Upper lobe of right lung (tissue), 1 donor: ENCODE data around the gene TMEM106C. TPM values are rescaled to one million over a fixed set of nuclear protein-coding genes. Genes with fewer than 3 reads are reported as not detected.
A peak's percentile ranks its signal among the peaks of the same experiment; 100 is the strongest.

Experiments used
- ATAC-seq: fragments of 200-7000 bp; cut with Tn5 transposase; one replicate; pipeline ENCODE4 v1.9.1; 2020; ENCODE audit warnings: mild to moderate bottlenecking, moderate library complexity
- DNase-seq: peaks from one replicate; pipeline ENCODE4 v3.0.0-alpha.2; 2020
- H3K27ac ChIP-seq: fragments of 200-600 bp; one replicate; pipeline ENCODE4 v1.8.0; 2022
- H3K27me3 ChIP-seq: fragments of 200-600 bp; one replicate; pipeline ENCODE4 v1.8.0; 2022; ENCODE audit warnings: mild to moderate bottlenecking
- H3K36me3 ChIP-seq: fragments of 200-600 bp; one replicate; pipeline ENCODE4 v1.8.0; 2022
- H3K4me1 ChIP-seq: fragments of 200-600 bp; one replicate; pipeline ENCODE4 v1.8.0; 2022
- H3K4me3 ChIP-seq: fragments of 200-600 bp; one replicate; pipeline ENCODE4 v1.8.0; 2022; ENCODE audit warnings: mild to moderate bottlenecking
- H3K9me3 ChIP-seq: fragments of 200-600 bp; one replicate; pipeline ENCODE4 v1.8.0; 2022
- CTCF ChIP-seq: fragments of 200-600 bp; IDR thresholded peaks from one replicate; pipeline ENCODE4 v1.8.0; 2022; ENCODE audit warnings: antibody characterized with exemption
- intact Hi-C: fragments of 100-400 bp; cut with DNase I; formaldehyde crosslinking; loops from one replicate; pipeline ENCODE4 v1.11.0; 2022
- total RNA-seq: library from RNA; stranded (reverse); fragmentation: NEBNext Ultra II Directional; extraction: Animal tissue kit (Norgen Biotek cat#: 25700); gene quantifications from one replicate; pipeline ENCODE4 v1.2.1, GENCODE V29; 2021
- donor health status: DM: no; HTN: yes; CAD: no; lungs with severe emphysema.

TMEM106C gene
- total RNA-seq, 1 donor from 2014 or later: 45.4 TPM

- Histone ChIP-seq H3K4me3 (peak overlapping the region; percentile 89), H3K27ac (peak overlapping the region; percentile 28), H3K4me1 (peaks cover 9% of the 10 kb centered on the region), H3K36me3 (peaks cover 7% of the 10 kb centered on the region), H3K9me3 (no peaks in the 10 kb centered on the region), H3K27me3 (no peaks in the 10 kb centered on the region)
- ATAC-seq (no peak), DNase-seq (no peak)
- no peak for TF ChIP-seq CTCF
- intact Hi-C loops: no loop called here
Observed at GRCh38 chr12:47964106-47964728, 821 bp downstream of the TMEM106C start.

DNA sequence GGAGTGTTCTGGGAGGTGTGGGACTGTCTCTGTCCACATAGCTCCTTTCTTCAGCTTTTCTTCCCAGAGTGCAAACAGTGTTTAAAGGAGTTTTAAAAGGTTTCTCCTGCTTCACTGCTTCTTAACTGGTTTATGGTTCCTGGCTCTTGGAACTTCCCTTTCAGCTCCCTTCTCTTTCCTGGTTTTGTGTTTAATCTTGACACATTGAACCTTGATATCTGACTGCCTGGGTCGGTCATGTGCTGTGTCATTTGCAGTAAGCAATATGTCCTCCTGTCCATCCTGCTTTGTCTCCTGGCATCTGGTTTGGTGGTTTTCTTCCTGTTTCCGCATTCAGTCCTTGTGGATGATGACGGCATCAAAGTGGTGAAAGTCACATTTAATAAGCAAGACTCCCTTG is 2.2 kb downstream of the TMEM106C start:
- no peak overlapping the region for H3K4me3 ChIP-seq
- H3K27ac ChIP-seq: no peak overlapping the region
- H3K4me1 ChIP-seq: peaks cover 9% of the 10 kb centered on the region
- no peaks in the 10 kb centered on the region for H3K9me3 ChIP-seq
- intact Hi-C loops: no loop called here
- peaks cover 7% of the 10 kb centered on the region for H3K36me3 ChIP-seq
- DNase-seq: no peak
- no peak for TF ChIP-seq CTCF
- H3K27me3 ChIP-seq: no peaks in the 10 kb centered on the region
- no peak for ATAC-seq

- Histone ChIP-seq H3K9me3 (no peaks in the 10 kb centered on the region), H3K36me3 (peaks cover 7% of the 10 kb centered on the region), H3K27me3 (no peaks in the 10 kb centered on the region), H3K4me3 (no peak overlapping the region), H3K4me1 (peaks cover 9% of the 10 kb centered on the region), H3K27ac (no peak overlapping the region)
- intact Hi-C loops: no loop called here
- TF ChIP-seq CTCF: no peak
- no peak for ATAC-seq
- DNase-seq: no peak
Observed at GRCh38 chr12:47967461-47968321, 4.3 kb downstream of the TMEM106C start.

GRCh38 chr12:47969845-47970244 is 6.4 kb downstream of the TMEM106C start:
- Histone ChIP-seq H3K27ac (no peak overlapping the region), H3K4me1 (peaks cover 4% of the 10 kb centered on the region), H3K36me3 (peaks cover 7% of the 10 kb centered on the region), H3K9me3 (no peaks in the 10 kb centered on the region), H3K27me3 (no peaks in the 10 kb centered on the region), H3K4me3 (no peak overlapping the region)
- no peak for DNase-seq
- intact Hi-C loops: no loop called here
- no peak for TF ChIP-seq CTCF
- ATAC-seq: no peak

GRCh38 chr12:47970843-47971242 is 7.4 kb downstream of the TMEM106C start:
- H3K27ac ChIP-seq: no peak overlapping the region
- no peak overlapping the region for H3K4me3 ChIP-seq
- no peaks in the 10 kb centered on the region for H3K27me3 ChIP-seq
- ATAC-seq (no peak), DNase-seq (no peak)
- no peak for TF ChIP-seq CTCF
- no peaks in the 10 kb centered on the region for H3K9me3 ChIP-seq
- peaks cover 7% of the 10 kb centered on the region for H3K36me3 ChIP-seq
- intact Hi-C loops: no loop called here
- H3K4me1 ChIP-seq: peaks cover 4% of the 10 kb centered on the region
